ENCODE results near the gene PGAP3. TPM values are rescaled to one million over a fixed set of nuclear protein-coding genes. Genes with fewer than 3 reads are reported as not detected.

The PGAP3 gene
- total RNA-seq, 6 donors from 2014 or later = 15.2 to 64.0 (median 27.9) TPM

GRCh38 chr17:39709319-39709997, 21.6 kb upstream of the PGAP3 start:
- H3K9me3 ChIP-seq = no peaks in the 10 kb centered on the region
- DNase-seq = no peak
- H3K27me3 ChIP-seq = no peaks in the 10 kb centered on the region
- peaks cover 7 to 31% (median 27%) of the 10 kb centered on the region in 4 donors for H3K4me1 ChIP-seq
- no peak overlapping the region for H3K27ac ChIP-seq
- WGBS, 2 donors = 88% methylated on average over 13 to 14 of the region's 14 CpGs
- peaks cover 13 to 72% (median 48%) of the 10 kb centered on the region in 4 donors for H3K36me3 ChIP-seq
- no peak for ATAC-seq (ENCODE audit: low FRiP score in 2 of 2)
- TF ChIP-seq POLR2AphosphoS5 (IDR thresholded peaks at IDR 0.05) (no peak), EP300 (IDR thresholded peaks at IDR 0.05) (no peak), POLR2A (IDR thresholded peaks at IDR 0.05) (no peak), CTCF (IDR thresholded peaks at IDR 0.05) (no peak)
- no peak overlapping the region for H3K4me3 ChIP-seq

- Histone ChIP-seq H3K4me3 (no peak overlapping the region), H3K4me1 (peaks cover 17 to 56% (median 47%) of the 10 kb centered on the region in 4 donors), H3K27me3 (no peaks in the 10 kb centered on the region), H3K9me3 (no peaks in the 10 kb centered on the region), H3K36me3 (peaks cover 13 to 48% (median 40%) of the 10 kb centered on the region in 4 donors), H3K27ac (peak overlapping the region; percentile 62 to 83 (median 80))
- 60 to 78% methylated on average over 2 to 7 of the region's 7 CpGs for WGBS, 2 donors
- ATAC-seq (ENCODE audit: low FRiP score in 2 of 2) = no peak
- TF ChIP-seq POLR2AphosphoS5 (IDR thresholded peaks at IDR 0.05) (no peak), CTCF (IDR thresholded peaks at IDR 0.05) (no peak), POLR2A (IDR thresholded peaks at IDR 0.05) (no peak), EP300 (IDR thresholded peaks at IDR 0.05) (no peak)
- no peak for DNase-seq
These were observed 19.1 kb upstream of the PGAP3 start for GRCh38 chr17:39706921-39707337.

- 63 to 78% methylated on average over 6 to 8 of the region's 8 CpGs for WGBS, 2 donors
- peaks cover 21 to 62% (median 50%) of the 10 kb centered on the region in 4 donors for H3K4me1 ChIP-seq
- H3K4me3 ChIP-seq = no peak overlapping the region
- TF ChIP-seq POLR2AphosphoS5 (IDR thresholded peaks at IDR 0.05) (no peak), EP300 (IDR thresholded peaks at IDR 0.05) (no peak), CTCF (IDR thresholded peaks at IDR 0.05) (no peak), POLR2A (IDR thresholded peaks at IDR 0.05) (no peak)
- H3K27ac ChIP-seq = peak overlapping the region; percentile 62 to 83 (median 80)
- no peak for ATAC-seq (ENCODE audit: low FRiP score in 2 of 2)
- peaks cover 10 to 43% (median 35%) of the 10 kb centered on the region in 4 donors for H3K36me3 ChIP-seq
- no peaks in the 10 kb centered on the region for H3K27me3 ChIP-seq
- no peak for DNase-seq
- H3K9me3 ChIP-seq = no peaks in the 10 kb centered on the region
These were observed 18.5 kb upstream of the PGAP3 start for GRCh38 chr17:39706383-39706782.

- H3K4me3 ChIP-seq = no peak overlapping the region
- no peaks in the 10 kb centered on the region for H3K9me3 ChIP-seq
- DNase-seq (peak; percentile 72 to 92), ATAC-seq (ENCODE audit: low FRiP score in 2 of 2) (peak; percentile 42 to 91)
- TF ChIP-seq POLR2AphosphoS5 (IDR thresholded peaks at IDR 0.05) (peak; percentile 30 to 37), CTCF (IDR thresholded peaks at IDR 0.05) (peak in 3 of 6 experiments; percentile 23 to 50 (median 25)), POLR2A (IDR thresholded peaks at IDR 0.05) (no peak), EP300 (IDR thresholded peaks at IDR 0.05) (peak in 1 of 4 donors; percentile 66)
- H3K27me3 ChIP-seq = no peaks in the 10 kb centered on the region
- 54 to 59% methylated on average over 4 to 12 of the region's 12 CpGs for WGBS, 2 donors
- peak overlapping the region; percentile 62 to 83 (median 80) for H3K27ac ChIP-seq
- H3K36me3 ChIP-seq = peaks cover 10 to 40% (median 32%) of the 10 kb centered on the region in 4 donors
- H3K4me1 ChIP-seq = peaks cover 21 to 67% (median 55%) of the 10 kb centered on the region in 4 donors
These were observed 18.0 kb upstream of the PGAP3 start for GRCh38 chr17:39705786-39706348.

Measured in upper lobe of left lung (tissue), 6 donors.